H1 (cell line): ENCODE measurements around the gene APOL5. TPM values are rescaled to one million over a fixed set of nuclear protein-coding genes. Genes with fewer than 3 reads are reported as not detected.

ENCODE experiments used
- CTCF ChIA-PET: fragments of 300-600 bp; sonication (Branson Sonifier 250); formaldehyde crosslinking; loops from one replicate; lab custom pipeline; 2021; ENCODE audit not compliant: partially characterized antibody; lab: Charles Lee
- POLR2A ChIA-PET: fragments of 300-600 bp; sonication (Branson Sonifier 250); formaldehyde crosslinking; loops from one replicate; lab custom pipeline; 2021; ENCODE audit warnings: inconsistent platforms; ENCODE audit not compliant: partially characterized antibody; lab: Charles Lee
- DNase-seq, 2 experiments: peaks; one replicate each; pipeline versions ENCODE4 v3.0.0 to v3.0.0-alpha.2; 2010 to 2022; ENCODE audit warnings: low spot score in 2 of 2, low read depth in 1 of 2, mixed read lengths in 1 of 2
- FAIRE-seq: peaks from 2 replicates; lab custom pipeline; 2011; peaks lifted over from hg19 to GRCh38; lab: Jason Lieb, UNC
- H2AFZ ChIP-seq: 2 replicates; pipeline ENCODE4 v1.8.1; 2012; ENCODE audit warnings: low read length, inconsistent platforms
- H2AK5ac ChIP-seq: 2 replicates; pipeline ENCODE4 v1.6.1; 2013; ENCODE audit warnings: low read depth, low read length
- H2BK120ac ChIP-seq: replicated peaks from 2 replicates; pipeline ENCODE3; 2013; ENCODE audit warnings: low read depth, low read length, inconsistent platforms
- H2BK12ac ChIP-seq: 2 replicates; pipeline ENCODE4 v1.6.1; 2013; ENCODE audit warnings: low read depth, low read length
- H2BK15ac ChIP-seq: 2 replicates; pipeline ENCODE4 v1.6.1; 2013; ENCODE audit warnings: low read length
- H2BK20ac ChIP-seq: 2 replicates; pipeline ENCODE4 v1.6.1; 2013; ENCODE audit warnings: low read length
- H2BK5ac ChIP-seq: 2 replicates; pipeline ENCODE4 v1.6.1; 2013; ENCODE audit warnings: low read depth, low read length
- H3K14ac ChIP-seq: 2 replicates; pipeline ENCODE4 v1.6.1; 2013; ENCODE audit warnings: inconsistent platforms; ENCODE audit not compliant: insufficient read length
- H3K18ac ChIP-seq: 2 replicates; pipeline ENCODE4 v1.6.1; 2013; ENCODE audit warnings: low read length; ENCODE audit errors: extremely low read depth
- H3K23ac ChIP-seq: 2 replicates; pipeline ENCODE4 v1.6.1; 2013; ENCODE audit warnings: inconsistent platforms; ENCODE audit not compliant: insufficient read length
- H3K23me2 ChIP-seq: 2 replicates; pipeline ENCODE4 v1.6.1; 2013; ENCODE audit warnings: low read depth, low read length
- H3K27ac ChIP-seq: 2 replicates; pipeline ENCODE4 v1.6.1; 2011; ENCODE audit warnings: low read depth, low read length, inconsistent platforms
- H3K27me3 ChIP-seq, 4 experiments: replicated peaks in 1 of 4; 1 replicate in 1 of 4; 2 replicates in 3 of 4; pipeline versions ENCODE4 v1.6.1 to v1.8.1; 2011 to 2013; ENCODE audit warnings: low read length in 3 of 4, mild to moderate bottlenecking in 3 of 4, inconsistent platforms in 2 of 4, mixed read lengths in 2 of 4, moderate library complexity in 1 of 4; ENCODE audit not compliant: control insufficient read depth in 3 of 4, insufficient read depth in 3 of 4; ENCODE audit errors: extremely low read depth in 1 of 4
- H3K36me3 ChIP-seq, 4 experiments: 2 replicates each; pipeline versions ENCODE4 v1.6.1 to v1.8.1; 2011 to 2013; ENCODE audit warnings: mild to moderate bottlenecking in 4 of 4, low read length in 3 of 4, moderate library complexity in 2 of 4, control low read depth in 1 of 4, inconsistent platforms in 1 of 4; ENCODE audit not compliant: insufficient read depth in 4 of 4, control insufficient read depth in 2 of 4
- H3K4ac ChIP-seq: replicated peaks from 2 replicates; pipeline ENCODE3; 2013; ENCODE audit warnings: low read length, low read depth, mixed read lengths, inconsistent platforms; ENCODE audit not compliant: insufficient read length
- H3K4me1 ChIP-seq, 4 experiments: replicated peaks in 1 of 4; 1 replicate in 1 of 4; 2 replicates in 3 of 4; pipeline versions ENCODE4 v1.6.1 to v1.8.1; 2011 to 2013; ENCODE audit warnings: low read length in 3 of 4, inconsistent platforms in 2 of 4, mixed read lengths in 1 of 4; ENCODE audit not compliant: insufficient read depth in 4 of 4, control insufficient read depth in 3 of 4
- H3K4me2 ChIP-seq, 2 experiments: 2 replicates each; pipeline versions ENCODE4 v1.6.1 to v1.8.1; 2011 to 2013; ENCODE audit warnings: low read depth in 2 of 2, low read length in 2 of 2, control low read depth in 1 of 2, inconsistent platforms in 1 of 2, mild to moderate bottlenecking in 1 of 2; ENCODE audit not compliant: insufficient read depth in 1 of 2
- H3K4me3 ChIP-seq, 4 experiments: fragments of 200-600, 300-600 bp in 1 of 4; sonication (generic), shearing (Covaris generic), sonication (Bioruptor Twin) in 1 of 4; 2 replicates each; pipeline versions ENCODE4 v1.5.1 to v1.8.1; 2011 to 2016; ENCODE audit warnings: low read length in 4 of 4, low read depth in 3 of 4, control low read depth in 2 of 4, inconsistent platforms in 2 of 4, mild to moderate bottlenecking in 2 of 4, mixed read lengths in 1 of 4, moderate library complexity in 1 of 4; ENCODE audit not compliant: insufficient read depth in 2 of 4; ENCODE audit errors: extremely low read depth in 1 of 4
- H3K56ac ChIP-seq: replicated peaks from 2 replicates; pipeline ENCODE3; 2013; ENCODE audit warnings: low read depth, mild to moderate bottlenecking, mixed read lengths, low read length, inconsistent platforms; ENCODE audit not compliant: insufficient read length
- H3K79me1 ChIP-seq: 2 replicates; pipeline ENCODE4 v1.6.1; 2013; ENCODE audit warnings: low read depth, low read length, control low read depth
- H3K79me2 ChIP-seq, 2 experiments: 2 replicates each; pipeline versions ENCODE4 v1.6.1 to v1.8.1; 2012 to 2013; ENCODE audit warnings: low read length in 2 of 2, mild to moderate bottlenecking in 2 of 2, inconsistent platforms in 1 of 2; ENCODE audit not compliant: insufficient read depth in 2 of 2, control insufficient read depth in 1 of 2
- H3K9ac ChIP-seq, 4 experiments: replicated peaks in 1 of 4; 1 replicate in 1 of 4; 2 replicates in 3 of 4; pipeline versions ENCODE4 v1.6.1 to v1.8.1; 2011 to 2013; ENCODE audit warnings: low read depth in 3 of 4, low read length in 3 of 4, control low read depth in 2 of 4, mild to moderate bottlenecking in 2 of 4, moderate library complexity in 2 of 4, inconsistent platforms in 1 of 4; ENCODE audit errors: extremely low read depth in 1 of 4
- H3K9me3 ChIP-seq, 2 experiments: 2 replicates each; pipeline versions ENCODE4 v1.6.1 to v1.8.1; 2012 to 2013; ENCODE audit warnings: mild to moderate bottlenecking in 2 of 2, moderate library complexity in 2 of 2, control low read depth in 1 of 2, inconsistent platforms in 1 of 2, low read depth in 1 of 2, low read length in 1 of 2, mixed read lengths in 1 of 2; ENCODE audit not compliant: insufficient read depth in 2 of 2
- H4K20me1 ChIP-seq, 2 experiments: replicated peaks in 1 of 2; 2 replicates each; pipeline versions ENCODE3 to v1.8.1; 2011 to 2013; ENCODE audit warnings: inconsistent platforms in 2 of 2, low read length in 2 of 2, mild to moderate bottlenecking in 1 of 2; ENCODE audit not compliant: insufficient read depth in 2 of 2, control insufficient read depth in 1 of 2
- H4K5ac ChIP-seq: 2 replicates; pipeline ENCODE4 v1.6.1; 2013; ENCODE audit warnings: low read length, low read depth, mixed read lengths, inconsistent platforms; ENCODE audit not compliant: insufficient read length
- H4K8ac ChIP-seq: 2 replicates; pipeline ENCODE4 v1.8.0; 2013; ENCODE audit warnings: mild to moderate bottlenecking, moderate library complexity, low read length, inconsistent platforms; ENCODE audit not compliant: insufficient read depth; ENCODE audit errors: extremely low read depth
- H4K91ac ChIP-seq: replicated peaks from 2 replicates; pipeline ENCODE3; 2013; ENCODE audit warnings: low read length, mixed read lengths, inconsistent platforms; ENCODE audit not compliant: insufficient read length
- ATF3 ChIP-seq: IDR thresholded peaks from 2 replicates; pipeline ENCODE4 v1.6.1; 2011; ENCODE audit warnings: low read depth, mild to moderate bottlenecking, low read length; ENCODE audit not compliant: insufficient read depth
- BACH1 ChIP-seq: IDR thresholded peaks from 2 replicates; pipeline ENCODE4 v1.6.1; 2012; ENCODE audit warnings: low read length, improper control_type of control experiment
- BRCA1 ChIP-seq: IDR thresholded peaks from 2 replicates; pipeline ENCODE4 v1.6.1; 2012; ENCODE audit warnings: low read depth, low read length, improper control_type of control experiment
- CBX5 ChIP-seq: fragments of 300-800, 300-1000 bp; sonication (generic); IDR thresholded peaks from 2 replicates; pipeline ENCODE4 v1.7.1; 2016; ENCODE audit warnings: antibody characterized with exemption, low read length, low read depth
- CBX8 ChIP-seq: fragments of 300-800, 300-1000 bp; sonication (generic); IDR thresholded peaks from 2 replicates; pipeline ENCODE4 v1.7.1; 2016; ENCODE audit warnings: low read depth, low read length, borderline replicate concordance
- CHD1 ChIP-seq: IDR thresholded peaks from 2 replicates; pipeline ENCODE4 v1.6.1; 2012; ENCODE audit warnings: low read depth, low read length, improper control_type of control experiment
- CREB1 ChIP-seq: IDR thresholded peaks from 2 replicates; pipeline ENCODE4 v1.6.1; 2012; ENCODE audit warnings: inconsistent platforms
- EGR1 ChIP-seq: IDR thresholded peaks from 2 replicates; pipeline ENCODE4 v1.6.1; 2011; ENCODE audit warnings: low read depth, low read length, borderline replicate concordance
- HDAC6 ChIP-seq: IDR thresholded peaks from one replicate; pipeline ENCODE4 v1.7.1; 2012; ENCODE audit warnings: low read depth, mild to moderate bottlenecking, inconsistent platforms, low read length, moderate library complexity
- JUN ChIP-seq: IDR thresholded peaks from 2 replicates; pipeline ENCODE4 v1.6.1; 2011; ENCODE audit warnings: low read depth, mild to moderate bottlenecking, improper control_type of control experiment, low read length
- PHF8 ChIP-seq: fragments of 200-600 bp; sonication (generic); conservative IDR thresholded peaks from 2 replicates; pipeline ENCODE4 v1.7.1; 2012; ENCODE audit warnings: low read depth, mild to moderate bottlenecking, inconsistent platforms, low read length, moderate library complexity
- RNF2 ChIP-seq: fragments of 200-900, 300-1000 bp; sonication (generic); IDR thresholded peaks from 2 replicates; pipeline ENCODE4 v1.7.1; 2016; ENCODE audit warnings: borderline replicate concordance, low read depth, mild to moderate bottlenecking, antibody characterized with exemption, low read length; ENCODE audit not compliant: poor library complexity, severe bottlenecking; ENCODE audit errors: missing control alignments
- TAF7 ChIP-seq: optimal IDR thresholded peaks from 2 replicates; pipeline ENCODE3; 2011; ENCODE audit warnings: low read depth, mild to moderate bottlenecking, inconsistent platforms, low read length, moderate library complexity, borderline replicate concordance
- ZNF274 ChIP-seq: IDR thresholded peaks from 2 replicates; pipeline ENCODE4 v1.7.0; 2012; ENCODE audit warnings: low read length, borderline replicate concordance; ENCODE audit errors: extremely low read depth
- WGBS, 2 experiments: shearing (Covaris generic) in 1 of 2; methylation state at CpG; one replicate each; pipeline versions ENCODE4 v1.1.6 to v1.1.7; 2013 to 2015; ENCODE audit warnings: low lambda C conversion rate in 2 of 2, mixed read lengths in 2 of 2, inconsistent platforms in 1 of 2, low coverage in 1 of 2, missing lambda C conversion rate in 1 of 2; ENCODE audit not compliant: insufficient replicate concordance in 2 of 2, insufficient coverage in 1 of 2, insufficient read length in 1 of 2; ENCODE audit errors: extremely low coverage in 1 of 2, missing lambda C conversion rate in 1 of 2; 5-methylcytosine and 5-hydroxymethylcytosine counted together
- polyA plus RNA-seq, 7 experiments: library from polyadenylated mRNA; depleted of rRNA in 3 of 7; stranded (reverse) in 5 of 7; unstranded in 2 of 7; fragments of >200 nt in 5 of 7; fragments of 200-250 nt in 2 of 7; gene quantifications; 1 replicate in 5 of 7; 2 replicates in 1 of 7; 4 replicates in 1 of 7; pipeline versions ENCODE4 v1.2.1 to v1.2.3, GENCODE V29; 2011 to 2013; ENCODE audit warnings: missing spikeins in 2 of 7, mixed read lengths in 2 of 7
- total RNA-seq: library from RNA; stranded (reverse); fragmentation: NEBNext Ultra II Directional; extraction: Animal tissue kit (Norgen Biotek cat#: 25700); gene quantifications from 2 replicates; pipeline ENCODE4 v1.2.1, GENCODE V29; 2021

Gene APOL5
- total and polyA plus RNA-seq, 2 of the 8 experiments (the other 6 are each of a cell fraction or from before 2014, with no cell fraction given): not detected

GRCh38 chr22:35686298-35686697 is 31.4 kb upstream of the APOL5 start:
- no peaks in the 10 kb centered on the region for H3K27me3 ChIP-seq
- no peak overlapping the region for H2AFZ ChIP-seq
- H3K23me2 ChIP-seq: peaks cover 2% of the 10 kb centered on the region; the same call in 1 of the 2 replicates
- no peak overlapping the region for H4K5ac ChIP-seq
- no peak overlapping the region for H3K9ac ChIP-seq
- H2AK5ac ChIP-seq: no peak overlapping the region
- no peak overlapping the region for H3K4me3 ChIP-seq
- H3K79me1 ChIP-seq: no peaks in the 10 kb centered on the region
- H3K18ac ChIP-seq: no peak overlapping the region
- no peak for DNase-seq
- H4K20me1 ChIP-seq: no peaks in the 10 kb centered on the region
- H3K4me1 ChIP-seq: no peaks in the 10 kb centered on the region
- no peak overlapping the region for H2BK20ac ChIP-seq
- no peak overlapping the region for H3K23ac ChIP-seq
- H3K14ac ChIP-seq: no peak overlapping the region
- 75% methylated on average over 4 of the region's 4 CpGs; no CpG with 5 or more reads in 1 of the 2 experiments for WGBS, 2 experiments
- no peak overlapping the region for H4K91ac ChIP-seq
- H3K36me3 ChIP-seq: no peaks in the 10 kb centered on the region
- ChIA-PET POLR2A (no interaction called here), CTCF (interaction anchor here (0.6 to 3.6 kb wide), 9 partner anchors 22 to 438 kb away, joined by 3 to 25 read pairs (median 5); partner anchors contain the start of gene APOL6)
- no peak overlapping the region for H2BK120ac ChIP-seq
- FAIRE-seq: no peak
- H4K8ac ChIP-seq: no peak overlapping the region
- no peaks in the 10 kb centered on the region for H3K9me3 ChIP-seq
- no peaks in the 10 kb centered on the region for H3K79me2 ChIP-seq
- H3K4me2 ChIP-seq: no peak overlapping the region
- no peak overlapping the region for H2BK12ac ChIP-seq
- H2BK5ac ChIP-seq: no peak overlapping the region
- H3K56ac ChIP-seq: no peak overlapping the region
- H3K4ac ChIP-seq: no peak overlapping the region
- no peak overlapping the region for H3K27ac ChIP-seq
- no peak overlapping the region for H2BK15ac ChIP-seq
- TF ChIP-seq CHD1: no peak
- TF ChIP-seq RNF2: no peak
- TF ChIP-seq CREB1: no peak
- TF ChIP-seq BRCA1: no peak
- TF ChIP-seq JUN: no peak
- TF ChIP-seq CBX8: no peak
- no peak for TF ChIP-seq EGR1
- TF ChIP-seq TAF7: no peak
- TF ChIP-seq ZNF274: no peak
- no peak for TF ChIP-seq ATF3
- no peak for TF ChIP-seq HDAC6
- TF ChIP-seq PHF8: no peak
- TF ChIP-seq BACH1: no peak
- TF ChIP-seq CBX5: no peak
